HG02763 (cell line): Measurements from ENCODE around the gene DDA1.
"Not testable (repeated sequence)": the region's sequence is repeated elsewhere in the genome, so short reads cannot be mapped to it uniquely, and the experiment has no call there.

ENCODE experiments used
- ATAC-seq: cut with Tn5 transposase; IDR thresholded peaks from one replicate; pipeline ENCODE4 v1.9.1; 2021; ENCODE audit warnings: mild to moderate bottlenecking, moderate library complexity; ENCODE audit not compliant: unreplicated experiment

DDA1 gene

DNA sequence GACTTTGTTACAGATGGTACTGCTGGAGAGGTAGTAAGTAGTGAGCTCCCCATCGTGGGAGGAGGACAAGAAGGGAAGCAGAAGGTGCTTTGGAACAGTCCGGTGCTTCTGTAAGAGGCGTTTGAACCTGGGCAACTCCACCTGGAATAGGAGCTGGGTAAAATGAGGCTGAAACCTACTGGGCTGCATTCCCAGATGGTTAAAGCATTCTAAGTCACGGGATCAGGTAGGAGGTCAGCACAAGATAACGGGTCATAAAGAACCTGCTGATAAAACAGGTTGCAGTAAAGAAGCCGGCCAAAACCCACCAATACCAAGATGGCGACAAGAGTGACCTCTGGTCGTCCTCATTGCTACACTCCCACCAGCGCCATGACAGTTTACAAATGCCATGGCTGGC lies 22.6 kb upstream of the DDA1 start:
- no peak for ATAC-seq

DNA sequence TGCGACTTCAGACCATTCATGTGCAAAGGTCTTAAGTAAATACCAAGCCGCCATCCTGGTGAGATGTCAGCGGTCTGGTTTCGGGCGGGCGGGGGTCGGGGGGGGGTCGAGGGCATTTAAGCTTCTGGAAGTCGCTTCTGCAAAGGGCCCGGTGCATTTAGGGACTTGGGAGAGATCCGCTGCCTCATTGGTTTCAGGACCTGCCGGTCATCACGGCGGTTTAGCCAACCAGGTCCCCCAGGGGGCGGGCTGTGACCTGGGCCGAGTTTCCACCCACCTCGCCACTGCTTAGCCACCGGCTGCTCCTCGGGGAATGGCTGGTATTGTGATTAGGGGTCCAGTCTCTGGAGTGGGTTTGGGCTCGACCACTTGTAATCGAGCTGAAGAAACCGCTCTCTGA lies 19.9 kb upstream of the DDA1 start:
- no peak for ATAC-seq

DNA sequence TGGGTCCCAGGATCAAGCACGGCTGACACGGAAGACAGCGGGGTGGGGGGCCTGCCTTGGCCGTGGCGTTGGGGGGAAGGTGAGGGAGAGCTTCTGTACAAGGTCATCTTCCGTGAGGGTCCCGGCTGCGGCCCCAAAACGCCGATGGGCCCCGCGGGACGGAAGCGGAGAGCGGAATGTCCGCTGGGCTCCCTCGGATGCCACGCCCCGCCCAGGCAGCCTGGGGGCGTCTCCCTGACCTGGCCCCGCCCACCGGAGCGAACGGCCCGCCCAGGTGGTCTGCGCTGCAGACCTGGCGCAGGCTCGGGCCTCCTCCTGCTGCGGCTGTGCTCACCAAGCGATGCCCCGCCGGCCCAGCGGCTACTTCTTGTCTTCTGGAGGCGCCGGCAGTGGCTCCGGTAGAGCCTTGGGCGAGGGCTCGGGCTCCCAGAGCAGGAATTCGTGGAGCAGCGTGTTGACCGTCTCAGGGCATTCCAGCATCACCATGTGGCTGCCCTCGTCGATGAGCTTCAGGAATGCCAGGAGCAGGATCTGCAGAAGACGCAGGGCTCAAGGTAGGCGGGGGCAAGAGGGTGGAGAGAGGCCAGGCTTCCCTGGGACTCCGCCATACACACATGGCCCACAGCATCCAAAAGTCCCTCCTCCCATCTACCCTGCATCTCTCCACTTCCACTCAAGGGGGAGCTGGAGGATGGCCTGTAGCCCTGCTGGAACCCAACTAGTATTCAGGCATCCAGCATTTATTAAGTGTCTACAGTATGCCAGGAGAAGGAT lies 16.9 kb upstream of the DDA1 start:
- peak; percentile 79 for ATAC-seq

DNA sequence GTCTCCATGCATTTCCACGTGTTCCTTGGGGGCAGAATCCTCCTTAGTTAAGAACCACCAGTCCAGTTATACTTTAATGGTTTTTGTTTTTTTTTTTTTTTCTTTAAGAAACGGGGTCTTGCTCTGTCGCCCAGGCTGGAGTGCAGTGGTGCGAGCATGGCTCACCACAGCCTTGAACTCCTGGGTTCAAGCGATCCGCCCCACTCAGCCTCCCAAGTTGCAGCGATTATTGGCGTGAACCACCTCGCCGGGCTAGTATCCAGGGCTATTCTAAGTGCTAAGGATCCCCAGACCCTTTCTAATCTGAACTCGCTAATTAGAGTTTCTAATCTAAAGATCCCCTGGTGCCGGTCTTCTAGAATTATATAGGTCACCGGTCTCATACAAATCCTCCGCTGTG lies 15.8 kb upstream of the DDA1 start:
- no peak for ATAC-seq

DNA sequence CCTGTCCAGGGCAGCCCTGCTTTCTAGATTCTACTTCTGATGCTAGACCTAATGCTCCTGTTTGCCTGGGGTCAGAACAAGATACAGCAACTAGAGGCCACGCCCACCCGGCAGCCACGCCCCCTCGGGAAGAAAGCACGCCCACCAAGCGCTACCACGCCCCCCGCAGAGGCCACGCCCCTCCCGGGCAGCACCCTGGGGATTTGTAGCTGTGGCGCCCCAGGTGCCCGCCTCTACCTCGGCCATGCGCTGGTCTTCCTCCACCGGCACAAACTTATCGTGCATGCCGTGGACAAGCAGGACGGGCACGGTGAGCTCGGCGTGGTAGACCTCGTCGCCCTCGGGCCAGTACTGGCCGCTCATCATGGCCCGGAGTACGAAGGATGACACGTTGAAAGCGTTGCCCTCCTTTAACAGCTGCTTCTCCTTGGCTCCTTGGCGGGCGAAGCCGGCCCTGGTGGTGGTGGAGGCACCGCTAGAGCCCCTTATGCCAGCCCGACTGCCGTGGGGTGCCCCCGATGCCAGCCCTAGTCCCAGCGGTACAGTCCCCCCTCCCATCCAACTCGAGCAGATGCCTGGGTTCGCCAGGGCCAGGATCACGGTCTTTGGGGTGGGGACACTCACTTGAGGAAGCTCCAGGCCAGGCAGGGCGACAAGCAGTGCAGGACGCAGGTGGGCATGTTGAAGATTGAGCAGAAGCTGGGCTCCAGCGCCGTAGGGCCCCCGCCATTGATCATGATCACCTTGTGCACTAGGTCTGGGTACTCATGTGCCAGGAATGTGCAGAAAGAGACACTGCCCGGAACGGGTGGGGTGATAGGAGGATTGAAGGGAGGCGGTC lies 15.1 kb upstream of the DDA1 start:
- no peak for ATAC-seq

DNA sequence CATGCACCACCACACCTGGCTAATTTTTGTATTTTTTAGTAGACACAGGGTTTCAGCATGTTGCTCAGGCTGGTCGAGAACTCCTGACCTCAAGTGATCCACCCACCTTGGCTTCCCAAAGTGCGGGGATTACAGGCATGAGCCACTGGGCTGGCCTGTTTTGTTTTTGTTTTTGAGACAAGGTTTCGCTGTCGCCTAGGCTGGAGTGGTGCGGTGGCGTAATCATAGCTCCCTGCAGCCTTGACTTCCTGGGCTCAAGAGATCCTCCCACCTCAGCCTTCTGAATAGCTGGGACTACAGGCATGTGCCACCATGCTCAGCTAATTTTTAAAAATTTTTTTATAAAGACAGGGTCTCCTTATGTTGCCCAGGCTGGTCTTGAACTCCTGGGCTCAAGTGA lies 13.8 kb upstream of the DDA1 start:
- not testable (repeated sequence) for ATAC-seq

DNA sequence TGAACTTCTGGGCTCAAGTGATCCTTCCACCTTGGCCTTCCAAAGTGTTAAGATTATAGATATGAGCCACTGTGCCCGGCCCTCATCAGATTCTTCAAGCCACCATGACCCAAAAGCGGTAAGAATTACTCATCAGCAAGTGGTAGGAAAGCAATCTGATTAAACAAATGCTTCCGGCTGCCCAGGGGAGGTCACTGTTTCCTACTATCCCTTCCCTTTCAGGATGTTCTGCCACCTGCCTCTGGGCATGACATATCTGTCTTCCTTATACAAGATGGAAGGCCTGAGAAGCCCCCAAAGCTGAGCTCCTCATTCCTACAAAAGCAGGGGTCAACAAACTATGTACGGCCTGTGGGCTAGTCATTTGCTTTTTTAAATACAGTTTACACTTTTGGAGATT lies 13.1 kb upstream of the DDA1 start:
- ATAC-seq: no peak

DNA sequence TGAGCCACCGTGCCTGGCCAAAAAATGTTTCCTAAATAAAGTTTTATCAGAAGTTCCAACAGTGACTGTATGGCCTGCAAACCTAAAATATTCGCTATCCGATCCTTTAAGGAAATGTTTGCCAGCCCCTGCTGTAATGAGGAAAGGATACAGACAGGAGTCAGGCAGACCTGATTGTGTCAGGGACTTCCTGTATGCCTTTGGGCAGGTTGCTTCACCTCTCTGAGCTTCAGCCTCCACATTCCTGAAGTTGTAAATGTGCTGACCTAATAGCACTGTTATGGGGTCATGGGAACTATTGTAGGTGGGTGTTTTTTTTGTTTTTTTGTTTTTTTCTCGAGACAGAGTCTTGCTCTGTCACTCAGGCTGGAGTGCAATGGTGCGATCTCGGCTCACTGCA lies 12.4 kb upstream of the DDA1 start:
- ATAC-seq: no peak

DNA sequence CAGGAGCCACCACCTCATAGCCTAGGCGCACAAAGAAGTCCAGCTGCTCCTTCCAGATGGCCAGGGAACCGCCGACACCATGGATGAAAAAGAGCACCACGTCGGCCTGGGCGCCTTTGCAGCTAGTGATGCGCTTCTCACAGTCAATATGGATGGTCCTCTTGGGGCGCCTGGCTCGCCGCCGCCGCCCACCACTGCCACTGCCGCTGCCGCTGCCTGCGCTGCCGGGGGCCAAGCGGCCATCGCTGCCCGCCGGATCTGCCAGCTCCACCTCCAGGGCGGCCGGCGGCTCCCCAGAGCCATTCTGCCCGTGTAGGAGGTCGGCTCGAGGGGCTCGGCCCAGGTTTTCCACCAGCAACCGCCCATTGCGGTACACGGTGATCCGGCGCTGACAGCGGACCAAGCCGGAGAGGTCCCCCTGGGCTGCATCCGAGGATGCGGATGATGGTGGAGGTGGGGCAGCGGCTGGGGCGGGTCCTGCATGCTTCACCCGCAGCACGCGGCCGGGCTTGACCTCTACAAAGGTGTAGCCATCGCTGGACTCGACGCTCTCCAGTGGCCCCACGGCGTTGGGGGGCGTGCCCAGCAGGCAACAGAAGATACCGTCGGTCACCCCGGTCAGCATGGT lies 8.3 kb upstream of the DDA1 start:
- ATAC-seq: no peak

DNA sequence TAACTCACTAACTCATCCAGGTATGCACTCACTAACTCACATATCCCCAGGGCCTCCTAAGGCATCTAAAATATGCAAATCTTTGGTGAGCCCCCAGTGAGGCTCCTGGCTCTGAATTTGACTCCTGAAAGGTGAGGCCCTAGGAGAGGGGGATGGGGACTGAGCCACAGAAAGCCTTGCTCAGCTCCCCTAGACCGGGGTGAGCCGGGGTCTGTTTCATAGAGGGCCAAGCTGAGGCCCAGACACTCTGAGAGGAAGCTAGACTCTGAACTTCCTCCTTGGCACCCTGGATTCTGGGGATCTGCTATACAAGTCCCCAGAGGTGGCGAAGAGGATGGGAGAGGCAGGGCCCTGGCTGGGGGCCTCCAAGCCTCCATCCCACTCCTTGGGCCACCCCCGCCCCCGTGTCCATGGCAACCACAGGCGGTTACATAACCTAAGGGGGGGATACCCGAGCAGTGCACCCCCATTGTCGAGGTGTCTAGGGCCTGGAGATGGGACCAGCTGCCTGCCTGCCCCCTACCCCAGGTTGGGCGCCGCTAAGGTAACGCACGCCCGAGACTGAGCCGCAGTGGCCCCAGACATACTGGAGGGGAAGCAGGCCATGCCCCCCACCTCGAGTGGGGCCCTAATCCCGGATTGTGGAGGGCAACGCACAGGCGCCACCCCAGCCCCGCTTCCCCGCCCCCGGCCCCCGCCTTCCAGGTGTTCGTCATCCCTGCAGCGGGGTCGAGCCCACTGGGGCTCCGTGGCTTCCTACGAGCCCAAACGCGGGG lies 6.8 kb upstream of the DDA1 start:
- ATAC-seq: no peak

DNA sequence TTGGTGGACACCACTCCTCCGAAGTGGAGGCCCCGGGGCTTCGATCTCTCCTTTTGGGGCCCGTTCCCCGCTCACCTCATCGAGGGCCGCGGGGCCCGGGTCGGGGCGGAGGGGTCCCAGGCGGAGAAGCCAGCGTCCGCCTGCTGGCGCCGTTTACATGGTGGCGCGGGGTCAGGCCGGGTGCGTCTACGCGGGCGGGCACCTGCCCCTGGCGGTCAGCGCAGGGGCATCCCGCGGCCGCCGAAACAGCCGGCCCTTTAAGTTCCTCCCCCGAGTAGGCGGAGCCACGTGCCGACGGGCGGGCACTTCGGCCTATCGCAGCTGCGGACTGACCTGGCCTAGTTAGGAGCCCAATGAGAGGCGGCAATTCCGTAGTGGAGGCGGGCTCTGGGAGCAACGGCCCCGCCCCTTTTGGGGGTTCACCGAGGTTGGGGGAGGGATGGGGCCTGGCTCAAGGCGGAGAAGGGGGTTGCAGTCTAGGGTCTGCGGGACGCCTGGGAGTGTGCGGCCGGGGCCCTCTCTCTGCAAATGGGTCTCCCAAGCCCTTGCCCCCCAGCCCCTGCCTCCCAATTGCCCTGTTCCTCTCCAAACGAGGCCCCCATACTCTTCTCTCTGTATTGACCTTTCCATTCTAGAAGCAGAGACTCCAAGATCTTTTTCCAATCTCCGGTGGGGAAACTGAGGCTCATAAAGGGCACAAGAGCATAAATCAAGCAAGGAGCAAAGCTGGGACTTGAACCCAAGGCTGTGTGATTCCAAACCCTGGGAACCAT lies 6.0 kb upstream of the DDA1 start, which contains the start of gene ABHD8:
Gene ABHD8 (minus strand): TSS at position 259 of the 773 bp plus-strand sequence. CDS start 1,809 bp downstream, outside the sequence.
- peak; percentile 60 for ATAC-seq

DNA sequence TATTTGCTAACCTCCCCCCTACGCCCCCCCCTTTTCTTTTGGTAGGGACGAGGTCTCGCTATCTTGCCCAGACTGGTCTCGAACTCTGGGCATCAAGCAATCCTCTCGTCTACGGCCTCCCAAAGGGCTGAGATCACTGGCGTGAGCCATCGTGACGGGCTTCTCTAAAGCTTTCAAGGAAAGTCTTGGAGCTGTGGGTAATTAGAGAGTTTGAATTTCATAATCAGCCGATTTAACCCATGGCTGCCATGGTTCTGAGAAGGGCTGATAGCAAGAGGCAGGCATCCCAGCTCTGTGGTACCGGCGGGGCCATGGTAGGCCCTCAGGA lies 5.5 kb upstream of the DDA1 start:
- no peak for ATAC-seq

DNA sequence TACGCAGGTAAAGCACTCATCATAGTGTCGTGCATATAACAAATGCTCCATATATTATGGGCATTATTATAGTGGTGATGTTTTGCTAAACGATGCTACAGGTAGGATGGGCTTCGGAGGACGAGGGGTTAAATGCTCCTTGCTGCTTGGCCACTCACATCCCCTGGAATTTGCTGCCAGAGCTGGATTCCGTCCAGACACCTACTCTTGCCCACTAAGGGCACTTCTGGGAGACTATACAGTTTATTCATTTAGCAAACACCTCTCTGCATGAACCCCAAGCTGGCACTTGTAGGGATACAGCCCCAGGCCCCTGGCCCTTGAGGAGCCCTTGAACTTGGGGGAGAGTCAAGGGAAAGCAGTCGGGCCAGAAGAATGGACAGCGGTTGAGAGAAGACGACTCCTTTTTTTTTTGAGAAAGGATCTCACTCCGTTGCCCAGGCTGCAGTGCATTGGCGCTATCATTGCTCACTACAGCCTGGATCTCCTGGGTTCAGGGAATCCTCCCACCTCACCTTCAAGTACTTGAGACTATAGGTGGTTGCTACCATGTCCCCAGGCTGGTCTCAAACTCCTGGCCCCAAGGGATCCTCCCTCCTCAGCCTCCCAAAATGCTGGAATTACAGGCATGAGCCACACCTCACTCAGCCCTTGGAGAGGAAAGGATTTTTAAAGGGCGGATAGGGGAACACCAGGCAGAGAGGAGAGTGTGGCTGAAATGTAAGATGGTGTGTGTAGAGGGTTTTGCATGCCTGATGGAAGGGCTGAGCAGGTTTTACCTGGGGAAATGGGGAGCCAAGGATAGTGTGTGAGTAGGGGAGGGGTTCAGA lies 4.8 kb upstream of the DDA1 start:
- no peak for ATAC-seq

DNA sequence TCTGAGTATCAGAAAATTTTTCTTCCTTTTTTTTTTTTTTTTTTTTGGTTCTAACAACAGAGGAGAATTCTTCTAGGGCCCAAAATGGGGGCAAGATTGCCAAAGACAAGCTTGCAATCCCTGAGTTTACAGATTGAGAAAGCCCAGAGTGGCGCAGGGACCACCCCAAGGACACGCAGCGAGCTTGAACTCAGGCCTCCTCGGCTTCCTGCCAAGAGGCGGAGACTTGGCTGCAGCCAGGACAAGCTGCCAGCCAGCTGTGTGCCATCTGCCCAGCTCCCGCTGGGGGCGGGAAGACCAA lies 4.2 kb upstream of the DDA1 start:
- ATAC-seq: no peak

DNA sequence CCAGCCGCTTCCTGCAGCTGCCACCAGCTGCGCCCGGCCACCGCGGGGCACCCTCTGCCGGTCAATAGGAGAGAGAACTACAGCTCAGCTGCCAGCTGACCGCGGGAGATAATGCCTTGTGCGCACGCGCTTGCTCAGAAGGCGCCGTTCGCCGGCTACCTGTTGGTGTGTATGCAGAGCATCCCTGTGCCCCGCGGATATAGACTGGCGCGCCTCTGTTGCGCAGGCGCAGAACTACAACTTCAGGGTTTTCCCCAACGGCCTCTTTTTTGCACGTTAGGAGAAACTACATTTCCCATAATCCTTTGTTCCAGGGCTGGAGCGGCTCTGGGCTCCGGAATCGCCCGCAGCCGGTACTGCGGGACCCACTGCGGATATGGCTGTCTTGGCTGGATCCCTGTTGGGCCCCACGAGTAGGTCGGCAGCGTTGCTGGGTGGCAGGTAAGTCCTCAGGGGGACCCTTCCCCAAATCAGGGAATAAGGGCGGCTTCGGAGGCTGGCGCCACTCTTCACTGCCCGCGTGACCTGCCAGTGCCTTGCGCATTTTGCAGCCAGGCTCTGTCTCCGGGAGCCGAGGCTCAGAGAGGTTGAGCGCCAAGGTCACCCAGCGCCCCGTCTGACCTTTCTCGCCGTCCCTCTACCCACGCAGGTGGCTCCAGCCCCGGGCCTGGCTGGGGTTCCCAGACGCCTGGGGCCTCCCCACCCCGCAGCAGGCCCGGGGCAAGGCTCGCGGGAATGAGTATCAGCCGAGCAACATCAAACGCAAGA lies 3.7 kb upstream of the DDA1 start, which contains the start of gene MRPL34:
Gene MRPL34 (plus strand): TSS at position 356 of the 768 bp plus-strand sequence. CDS start 21 bp downstream, at position 377.
- ATAC-seq: peak; percentile 60

DNA sequence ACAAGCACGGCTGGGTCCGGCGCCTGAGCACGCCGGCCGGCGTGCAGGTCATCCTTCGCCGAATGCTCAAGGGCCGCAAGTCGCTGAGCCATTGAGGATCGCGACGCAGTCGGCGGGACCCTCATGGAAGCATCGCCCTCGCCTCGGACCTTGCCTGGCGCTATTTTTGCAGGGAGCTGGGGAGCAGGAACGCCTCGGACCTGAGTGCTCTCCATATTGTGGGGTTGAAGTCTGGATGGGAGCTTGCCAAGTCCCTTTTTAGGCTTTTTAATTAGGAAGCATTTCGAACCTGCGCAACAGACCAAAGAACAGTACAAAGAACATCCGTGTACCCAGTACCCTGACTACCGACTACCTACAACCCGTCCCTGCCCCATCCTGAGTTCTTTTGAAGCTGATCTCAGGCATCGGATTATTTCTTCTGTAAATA lies 3.1 kb upstream of the DDA1 start:
- ATAC-seq: no peak

DNA sequence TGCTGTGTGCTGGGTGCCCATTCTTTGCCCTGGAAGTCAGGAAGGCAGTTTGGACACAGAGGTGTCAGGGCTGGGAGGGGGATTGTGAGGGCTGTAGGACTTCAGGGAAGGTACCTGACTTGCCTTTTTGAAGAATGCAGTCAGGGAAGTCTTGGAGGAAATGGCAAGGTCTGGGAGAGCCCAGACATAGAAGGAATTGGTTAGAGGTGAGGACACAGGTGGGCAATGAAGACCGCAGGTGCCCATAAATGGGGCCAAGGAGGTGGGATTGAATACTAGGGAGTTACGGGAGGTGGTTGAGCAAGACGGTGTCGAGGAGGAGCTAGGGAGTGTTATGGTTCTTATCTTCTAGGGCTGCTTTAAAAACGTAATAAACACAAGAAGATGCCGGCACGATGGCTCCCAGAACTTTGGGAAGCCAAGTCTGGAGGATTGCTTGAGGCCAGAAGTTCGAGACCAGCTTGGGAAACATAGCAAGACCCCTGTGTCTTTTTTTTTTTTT lies 1.4 kb upstream of the DDA1 start:
- no peak for ATAC-seq

DNA sequence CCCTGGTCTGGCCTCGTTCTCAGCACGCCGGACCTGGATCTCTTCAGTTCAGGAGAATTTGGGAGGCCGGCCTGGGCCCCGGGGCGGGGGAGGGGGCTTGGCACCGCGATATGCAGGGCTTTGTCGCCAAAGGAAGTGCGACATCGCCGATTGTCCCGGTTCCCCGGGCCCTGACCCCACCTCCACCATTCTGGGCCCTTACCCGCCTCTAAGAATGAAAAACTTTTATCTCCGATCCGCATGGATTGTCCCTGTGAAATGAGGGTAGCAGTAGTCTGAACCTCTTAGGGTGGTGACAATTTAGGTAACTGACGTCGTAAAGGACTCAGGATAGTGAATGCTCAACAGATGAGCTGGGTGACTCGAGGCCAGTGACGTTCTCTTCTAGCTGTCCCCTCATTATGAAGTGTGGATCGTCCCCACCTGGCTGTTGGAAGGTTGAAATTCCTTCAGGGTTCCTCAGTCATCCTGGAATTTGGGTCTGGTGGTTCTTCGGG lies 650 bp downstream of the DDA1 start:
- no peak for ATAC-seq
